NCI-H2081 (cell line): ENCODE results near the gene MB.
"Not testable (repeated sequence)": the region's sequence is repeated elsewhere in the genome, so short reads cannot be mapped to it uniquely, and the experiment has no call there.

Experiments used
- DNase-seq, 2 experiments: peaks; one replicate each; lab custom pipeline; 2025; lab: John Stamatoyannopoulos, UW

The MB gene

GRCh38 chr22:35617137-35617755 is at the start of gene MB:
TSS of gene MB (minus strand) at chr22:35617329. CDS start at chr22:35617257, 72 bp downstream.
- DNase-seq = no peak

DNA sequence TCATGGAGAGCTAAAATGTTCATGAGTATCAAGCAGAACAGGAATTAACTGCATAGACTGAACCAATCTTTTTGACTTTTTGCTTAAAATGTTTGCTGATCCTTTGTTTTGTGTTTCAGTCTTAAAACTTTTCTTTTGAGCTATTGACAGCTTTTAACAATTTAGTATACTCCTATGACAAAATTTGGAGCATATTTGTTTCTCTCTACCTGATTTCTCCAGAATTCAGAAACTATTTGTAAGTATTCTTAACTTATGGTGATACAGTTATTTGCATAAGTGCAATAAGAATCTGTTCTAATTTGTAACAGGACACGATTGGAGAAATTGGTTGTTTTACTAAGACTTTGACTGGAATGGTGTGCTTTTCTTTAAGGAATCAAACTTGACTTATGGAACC is 49.6 kb upstream of the MB start:
- not testable (repeated sequence) for DNase-seq

GRCh38 chr22:35664955-35665587 is 47.9 kb upstream of the MB start:
- no peak for DNase-seq

DNA sequence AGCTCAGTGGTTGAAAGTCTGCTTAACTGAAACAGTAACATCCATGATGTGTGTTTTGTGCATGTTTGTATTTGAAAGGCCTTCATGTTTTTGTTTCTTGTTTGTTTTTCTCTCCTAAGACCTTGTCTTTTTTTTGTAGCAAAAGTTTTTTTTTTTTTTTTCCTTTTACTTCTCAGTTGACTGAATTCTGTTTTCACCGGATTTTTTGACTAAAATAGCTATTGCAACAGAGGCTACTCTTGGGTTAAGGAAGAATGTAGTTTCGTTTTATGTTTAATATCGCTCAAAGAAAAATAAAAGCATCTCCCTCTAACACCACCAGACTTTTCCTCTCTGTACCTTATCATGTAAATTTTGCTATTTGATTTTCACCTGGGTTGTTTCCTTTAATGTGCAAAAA is 46.2 kb upstream of the MB start:
- no peak for DNase-seq

GRCh38 chr22:35662914-35663313 is 45.8 kb upstream of the MB start:
- DNase-seq = no peak

DNA sequence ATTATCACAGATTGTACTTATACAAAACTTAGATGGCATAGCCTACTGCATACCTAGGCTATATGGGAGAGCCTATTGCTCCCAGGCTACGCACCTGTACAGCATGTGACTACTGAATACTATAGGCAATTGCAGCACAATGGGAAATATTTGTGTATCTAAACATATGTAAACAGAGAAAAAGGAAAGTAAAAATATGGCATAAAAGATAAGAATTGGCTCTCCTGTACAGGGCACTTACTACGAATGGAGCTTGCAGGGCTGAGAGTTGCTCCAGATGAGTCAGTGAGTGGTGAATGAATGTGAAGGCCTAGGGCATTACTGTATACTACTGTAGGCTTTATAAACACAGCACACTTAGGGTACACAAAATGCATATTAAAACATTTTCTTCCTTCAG is 44.3 kb upstream of the MB start:
- DNase-seq = no peak

GRCh38 chr22:35660291-35661127 is 43.4 kb upstream of the MB start:
- DNase-seq = peak in 1 of 2 experiments; percentile 18

GRCh38 chr22:35657571-35658312 is 40.6 kb upstream of the MB start:
- no peak for DNase-seq

- DNase-seq = no peak
Measured at GRCh38 chr22:35656284-35656752, 39.2 kb upstream of the MB start.

- DNase-seq = no peak
Measured at GRCh38 chr22:35653824-35654223, 36.7 kb upstream of the MB start.

DNA sequence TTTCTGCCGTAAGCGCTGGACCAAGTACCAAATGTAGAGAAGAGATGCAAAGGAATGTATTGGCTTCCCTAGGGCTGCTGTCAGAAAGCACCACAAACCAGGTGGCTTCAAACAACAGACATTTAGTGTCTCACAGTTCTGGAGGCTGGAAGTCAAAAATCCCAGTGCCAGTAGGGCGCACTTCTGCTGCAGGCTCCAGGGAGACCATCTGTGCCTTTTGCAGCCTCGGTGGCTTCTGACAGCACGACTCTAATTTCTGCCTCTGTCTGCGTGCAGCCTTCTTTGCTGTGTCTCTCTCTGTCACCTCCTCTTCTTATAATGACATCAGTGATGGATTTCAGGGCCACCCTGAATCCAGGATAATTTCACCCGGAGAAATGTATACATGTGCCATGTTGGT is 34.0 kb upstream of the MB start:
- no peak for DNase-seq

GRCh38 chr22:35649636-35650250 is 32.6 kb upstream of the MB start:
- no peak for DNase-seq

- DNase-seq = no peak
Measured at GRCh38 chr22:35649026-35649553, 32.0 kb upstream of the MB start.

DNA sequence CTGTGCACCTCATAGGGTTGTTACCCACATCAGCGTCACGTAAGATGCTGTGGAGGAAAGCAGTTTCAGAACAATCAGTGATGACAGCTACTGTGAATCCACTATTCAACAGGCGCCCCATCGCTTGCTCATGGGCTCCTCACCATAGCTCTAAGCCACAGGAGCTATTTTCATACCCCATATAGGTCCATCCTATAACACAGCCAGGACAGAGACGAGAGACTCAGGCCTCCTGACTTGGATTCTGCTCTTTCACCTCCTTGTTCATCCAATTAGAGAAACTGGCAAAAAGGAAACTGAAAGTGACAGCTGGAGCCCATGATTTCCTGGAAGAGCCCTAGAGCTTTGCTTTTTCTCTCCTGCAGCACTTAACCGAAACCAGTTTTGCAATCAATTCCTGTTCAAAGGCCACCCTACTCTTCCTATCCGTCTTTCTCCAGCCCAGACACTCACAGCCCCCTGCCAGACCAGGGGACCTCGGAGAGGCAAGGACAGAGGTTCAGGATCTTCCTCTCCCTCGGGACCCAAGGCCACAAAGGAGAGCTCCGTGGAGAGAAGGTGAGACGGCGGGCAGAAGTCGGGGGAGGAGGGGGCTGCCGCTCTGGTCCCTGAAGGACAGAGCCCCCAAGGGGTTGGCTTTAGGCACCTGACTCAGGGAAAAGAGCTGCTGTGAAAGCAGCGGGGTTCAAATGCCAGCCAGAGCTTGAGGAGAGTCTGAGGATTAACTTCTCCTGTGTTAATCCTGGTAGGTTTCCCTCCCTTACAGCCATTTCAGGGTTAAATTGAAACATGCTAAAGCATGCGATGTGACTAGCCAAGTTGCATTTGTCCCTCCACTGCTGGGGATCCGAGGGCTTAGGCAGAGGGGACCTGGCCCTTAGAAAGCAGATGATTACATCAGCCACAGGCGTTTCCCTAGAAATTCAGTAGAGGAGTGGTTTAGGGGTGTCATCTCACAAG is 31.2 kb upstream of the MB start, which contains the start of gene APOL6:
TSS of gene APOL6 (plus strand) at position 381 of the 960 bp plus-strand sequence. CDS start 7,980 bp downstream, outside the sequence.
- DNase-seq = no peak

GRCh38 chr22:35645646-35646045 is 28.5 kb upstream of the MB start:
- DNase-seq = no peak

DNA sequence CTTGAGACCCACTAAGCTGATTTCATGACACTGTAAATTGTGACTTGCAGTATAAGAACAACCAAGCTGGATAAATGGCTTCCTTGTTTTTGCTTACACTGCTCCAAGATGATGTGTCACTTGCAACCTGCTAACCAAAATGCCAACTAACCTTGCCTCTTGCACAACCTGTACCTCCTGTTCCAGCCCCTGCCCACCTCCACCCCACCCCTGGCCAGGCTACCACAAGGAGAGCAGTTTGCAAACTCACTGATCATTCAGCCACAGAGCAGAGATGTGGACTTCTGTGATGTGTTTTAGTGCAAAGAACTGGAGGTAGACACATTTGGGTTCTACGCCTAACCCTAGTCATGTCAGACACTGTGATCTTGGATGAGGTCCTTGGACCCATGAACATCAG is 26.9 kb upstream of the MB start:
- DNase-seq = no peak

- no peak for DNase-seq
Measured at GRCh38 chr22:35642305-35642741, 25.2 kb upstream of the MB start.

DNA sequence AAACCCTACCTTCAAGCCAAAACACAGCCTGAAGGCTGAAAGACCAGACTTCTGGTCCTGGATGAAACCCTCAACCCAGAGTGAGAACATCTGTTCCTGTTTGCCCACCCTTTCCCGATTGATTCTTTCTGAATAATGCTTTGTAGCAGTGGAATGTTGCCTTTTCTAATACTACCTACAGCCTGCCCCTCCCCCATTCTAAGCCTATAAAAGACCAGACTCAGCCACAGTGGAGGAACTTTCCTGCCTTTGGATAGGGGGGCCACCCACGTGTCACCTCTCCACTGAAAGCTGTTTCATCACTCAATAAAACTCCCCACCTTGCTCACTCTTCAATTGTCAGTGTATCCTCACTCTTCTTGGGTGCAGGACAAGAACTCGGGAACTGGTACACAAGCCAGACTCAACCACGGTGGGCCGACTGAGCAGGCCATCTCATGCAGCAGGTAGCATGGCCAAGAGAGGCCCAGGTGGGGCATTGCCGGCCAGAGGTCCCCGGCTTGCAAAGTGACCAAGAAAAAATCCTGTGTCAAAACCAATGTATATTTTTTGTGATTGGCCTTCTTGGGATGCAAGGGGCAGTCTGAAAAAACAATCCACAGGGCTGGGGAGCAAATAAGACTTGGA is 24.5 kb upstream of the MB start:
- DNase-seq = no peak

GRCh38 chr22:35638410-35638809 is 21.3 kb upstream of the MB start:
- no peak for DNase-seq

DNA sequence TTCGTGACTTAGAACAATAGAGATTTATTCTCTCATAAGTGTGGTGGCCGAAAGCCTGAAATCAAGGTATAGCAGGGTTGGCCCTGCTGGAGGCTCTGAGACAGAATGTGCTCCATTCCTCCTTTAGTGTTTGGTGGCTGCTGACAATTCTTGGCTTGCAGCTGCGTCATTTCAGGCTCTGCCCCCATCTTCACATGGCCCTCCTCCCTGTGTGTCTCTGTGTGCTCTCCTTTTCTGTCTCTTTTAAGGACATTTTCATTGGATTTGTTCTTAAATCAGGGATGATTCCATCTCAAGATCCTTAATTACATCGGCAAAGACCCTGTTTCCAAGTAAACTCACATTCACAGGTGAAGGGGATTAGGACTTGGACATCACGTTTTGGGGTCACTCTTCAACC is 20.9 kb upstream of the MB start:
- DNase-seq = no peak
